Activated T-helper 1 cell treated with anti-CD3 and anti-CD28 coated beads, Interleukin-12 subunit alpha, Interleukin-12 subunit beta, Interleukin-2, Interleukin-4 antibody, amounts not matched to agents 30 ng/mL and 10 ng/mL and 1 ng/mL, durations not matched to agents 14 hours and 24 hours and 36 hours (primary cell): ENCODE measurements around the gene CARD18. TPM values are rescaled to one million over a fixed set of nuclear protein-coding genes. Genes with fewer than 3 reads are reported as not detected.
"Not testable (repeated sequence)": the region's sequence is repeated elsewhere in the genome, so short reads cannot be mapped to it uniquely, and the experiment has no call there.

Source experiments
- DNase-seq: peaks from one replicate; pipeline ENCODE4 v3.0.0; 2021; ENCODE audit warnings: low spot score
- H3K27ac Mint-ChIP-seq: one replicate; pipeline ENCODE4 v1.8.0; 2021; ENCODE audit warnings: mild to moderate bottlenecking, mixed read lengths
- H3K27me3 Mint-ChIP-seq: one replicate; pipeline ENCODE4 v1.8.0; 2022; ENCODE audit warnings: mild to moderate bottlenecking, moderate library complexity, mixed read lengths; ENCODE audit not compliant: insufficient read depth
- H3K36me3 Mint-ChIP-seq: one replicate; pipeline ENCODE4 v1.8.0; 2021; ENCODE audit warnings: low read depth, mixed read lengths
- H3K4me1 Mint-ChIP-seq: one replicate; pipeline ENCODE4 v1.8.0; 2021; ENCODE audit warnings: low read depth, mixed read lengths
- H3K4me3 Mint-ChIP-seq: one replicate; pipeline ENCODE4 v1.8.0; 2021; ENCODE audit warnings: mild to moderate bottlenecking, moderate library complexity, mixed read lengths
- H3K9me3 Mint-ChIP-seq: one replicate; pipeline ENCODE4 v1.8.0; 2021; ENCODE audit warnings: mixed read lengths
- intact Hi-C: fragments of 100-400 bp; cut with micrococcal nuclease; formaldehyde crosslinking; loops from one replicate; pipeline ENCODE4 v1.15.1; 2024
- total RNA-seq: library from RNA; stranded (reverse); gene quantifications from 2 replicates; pipeline ENCODE4 v1.2.3, GENCODE V29; 2022

Gene CARD18
- total RNA-seq, 1 donor from 2014 or later = not detected

- H3K4me3 Mint-ChIP-seq = no peak overlapping the region
- intact Hi-C loops = no loop called here
- peaks cover 15% of the 10 kb centered on the region for H3K27me3 Mint-ChIP-seq
- DNase-seq = no peak
- H3K9me3 Mint-ChIP-seq = peaks cover 5% of the 10 kb centered on the region
- peaks cover 20% of the 10 kb centered on the region for H3K4me1 Mint-ChIP-seq
- H3K36me3 Mint-ChIP-seq = no peaks in the 10 kb centered on the region
- no peak overlapping the region for H3K27ac Mint-ChIP-seq
Observed at GRCh38 chr11:105111145-105111944, 28.2 kb downstream of the CARD18 start.

- no peaks in the 10 kb centered on the region for H3K36me3 Mint-ChIP-seq
- H3K4me3 Mint-ChIP-seq = no peak overlapping the region
- intact Hi-C loops = no loop called here
- H3K27ac Mint-ChIP-seq = no peak overlapping the region
- peaks cover 20% of the 10 kb centered on the region for H3K4me1 Mint-ChIP-seq
- peaks cover 12% of the 10 kb centered on the region for H3K27me3 Mint-ChIP-seq
- DNase-seq = no peak
- peaks cover 5% of the 10 kb centered on the region for H3K9me3 Mint-ChIP-seq
Observed at GRCh38 chr11:105110688-105111030, 28.9 kb downstream of the CARD18 start.

GRCh38 chr11:105109855-105110687, 29.5 kb downstream of the CARD18 start:
- no peak overlapping the region for H3K4me3 Mint-ChIP-seq
- no peaks in the 10 kb centered on the region for H3K36me3 Mint-ChIP-seq
- peaks cover 11% of the 10 kb centered on the region for H3K27me3 Mint-ChIP-seq
- H3K9me3 Mint-ChIP-seq = peaks cover 8% of the 10 kb centered on the region
- intact Hi-C loops = no loop called here
- no peak overlapping the region for H3K27ac Mint-ChIP-seq
- H3K4me1 Mint-ChIP-seq = peaks cover 20% of the 10 kb centered on the region
- no peak for DNase-seq

- H3K9me3 Mint-ChIP-seq = peaks cover 11% of the 10 kb centered on the region
- H3K4me1 Mint-ChIP-seq = peaks cover 20% of the 10 kb centered on the region
- intact Hi-C loops = no loop called here
Observed at GRCh38 chr11:105109321-105109720, 30.2 kb downstream of the CARD18 start.

DNA sequence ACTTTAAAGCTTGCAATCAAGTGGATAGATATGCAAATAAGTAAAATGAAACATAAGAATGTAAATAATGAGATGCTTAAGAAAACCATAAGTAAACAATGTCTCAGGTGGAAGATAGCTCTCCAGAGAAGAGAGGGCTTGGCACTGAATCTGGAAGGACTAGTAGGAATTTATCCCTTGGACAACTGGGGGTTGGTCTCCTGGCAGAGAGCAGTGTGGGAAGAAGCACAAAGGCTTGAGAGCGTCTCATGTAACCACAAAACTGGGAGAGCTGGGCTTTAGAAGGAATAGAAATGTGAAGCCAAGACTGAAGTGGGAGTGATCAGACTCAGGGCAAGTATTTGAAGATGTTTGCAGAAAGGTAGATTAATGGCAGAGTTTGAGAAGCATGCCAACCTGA, 31.3 kb downstream of the CARD18 start:
- Mint-ChIP-seq H3K4me3 (no peak overlapping the region), H3K9me3 (peaks cover 15% of the 10 kb centered on the region), H3K27ac (no peak overlapping the region), H3K27me3 (peaks cover 7% of the 10 kb centered on the region), H3K4me1 (peaks cover 20% of the 10 kb centered on the region), H3K36me3 (no peaks in the 10 kb centered on the region)
- intact Hi-C loops = no loop called here
- no peak for DNase-seq

More at GRCh38 chr11:105109321-105109720, 30.2 kb downstream of the CARD18 start:
- peaks cover 11% of the 10 kb centered on the region for H3K27me3 Mint-ChIP-seq
- no peak for DNase-seq
- no peak overlapping the region for H3K4me3 Mint-ChIP-seq
- H3K27ac Mint-ChIP-seq = no peak overlapping the region
- no peaks in the 10 kb centered on the region for H3K36me3 Mint-ChIP-seq

- DNase-seq, H3K4me3 Mint-ChIP-seq, intact Hi-C loops, H3K27ac Mint-ChIP-seq, H3K27me3 Mint-ChIP-seq, H3K36me3 Mint-ChIP-seq: not testable (repeated sequence)
- H3K9me3 Mint-ChIP-seq = peaks cover 16% of the 10 kb centered on the region
- H3K4me1 Mint-ChIP-seq = peaks cover 20% of the 10 kb centered on the region
Observed at GRCh38 chr11:105107226-105107825, 32.2 kb downstream of the CARD18 start.

GRCh38 chr11:105106140-105106539, 33.4 kb downstream of the CARD18 start:
- Mint-ChIP-seq H3K9me3 (peaks cover 16% of the 10 kb centered on the region), H3K27ac (no peak overlapping the region), H3K27me3 (peaks cover 2% of the 10 kb centered on the region), H3K4me3 (no peak overlapping the region), H3K36me3 (no peaks in the 10 kb centered on the region), H3K4me1 (peaks cover 25% of the 10 kb centered on the region)
- DNase-seq = no peak
- intact Hi-C loops = loop anchor here (1.0 kb wide), 1 partner anchor 29 kb away; no protein-coding TSS in a partner anchor

- Mint-ChIP-seq H3K36me3 (no peaks in the 10 kb centered on the region), H3K27ac (no peak overlapping the region), H3K4me1 (peaks cover 35% of the 10 kb centered on the region), H3K27me3 (peaks cover 2% of the 10 kb centered on the region), H3K4me3 (no peak overlapping the region), H3K9me3 (peaks cover 16% of the 10 kb centered on the region)
- no peak for DNase-seq
- intact Hi-C loops = loop anchor here (5.0 kb wide), 2 partner anchors 137 to 192 kb away; partner anchors contain the start of gene CASP4
Observed at GRCh38 chr11:105104292-105104691, 35.3 kb downstream of the CARD18 start.

DNA sequence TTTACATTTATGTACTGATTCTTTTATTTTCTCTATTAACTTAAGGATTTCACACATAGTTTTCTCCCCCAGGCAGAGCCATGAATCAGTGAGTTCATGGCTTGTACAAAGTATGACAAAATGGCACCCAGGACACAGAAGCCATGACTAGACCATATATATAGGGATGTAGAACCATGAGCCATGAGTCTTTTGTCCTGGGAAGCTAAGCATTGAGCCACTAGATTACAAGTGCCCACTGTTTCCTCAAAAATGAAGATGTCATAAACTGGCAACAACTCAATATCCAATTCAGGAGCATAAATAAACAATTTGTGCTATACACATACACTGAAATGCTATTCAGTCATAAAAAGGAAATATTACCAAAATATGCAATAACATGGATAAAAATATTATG, 36.2 kb downstream of the CARD18 start:
- DNase-seq = no peak
- Mint-ChIP-seq H3K9me3 (peaks cover 16% of the 10 kb centered on the region), H3K27ac (no peak overlapping the region), H3K4me3 (no peak overlapping the region), H3K27me3 (peaks cover 2% of the 10 kb centered on the region), H3K36me3 (peaks cover 3% of the 10 kb centered on the region), H3K4me1 (peaks cover 39% of the 10 kb centered on the region)
- intact Hi-C loops = loop anchor here (5.0 kb wide), 2 partner anchors 136 to 191 kb away; partner anchors contain the start of gene CASP4

DNA sequence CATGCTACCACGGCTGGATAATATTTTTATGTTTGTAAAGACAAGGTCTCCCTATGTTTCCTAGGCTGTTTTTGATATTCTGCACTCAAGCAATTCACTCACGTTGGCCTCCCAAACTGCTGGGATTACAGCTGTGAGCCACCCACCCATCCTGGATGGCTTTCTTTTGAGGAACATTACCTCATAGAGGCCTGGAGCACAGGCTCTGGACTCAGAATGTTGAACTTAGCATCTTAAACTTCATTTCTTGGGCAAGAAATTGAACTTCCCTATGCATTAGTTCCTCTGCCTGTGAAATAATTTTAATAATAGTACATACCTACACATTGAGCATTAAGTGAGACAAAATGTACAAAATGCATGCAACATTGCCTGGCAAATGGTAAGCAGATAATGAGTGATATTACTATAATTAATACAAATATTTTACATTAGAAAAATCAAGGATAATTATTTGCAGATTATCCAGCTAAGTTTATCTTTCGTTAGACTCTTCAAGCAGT, 37.4 kb downstream of the CARD18 start:
- peaks cover 12% of the 10 kb centered on the region for H3K9me3 Mint-ChIP-seq
- H3K27ac Mint-ChIP-seq, DNase-seq, H3K36me3 Mint-ChIP-seq, H3K4me3 Mint-ChIP-seq, H3K27me3 Mint-ChIP-seq: not testable (repeated sequence)
- H3K4me1 Mint-ChIP-seq = peaks cover 33% of the 10 kb centered on the region
- intact Hi-C loops = loop anchor here (5.0 kb wide), 2 partner anchors 135 to 190 kb away; partner anchors contain the start of gene CASP4

DNA sequence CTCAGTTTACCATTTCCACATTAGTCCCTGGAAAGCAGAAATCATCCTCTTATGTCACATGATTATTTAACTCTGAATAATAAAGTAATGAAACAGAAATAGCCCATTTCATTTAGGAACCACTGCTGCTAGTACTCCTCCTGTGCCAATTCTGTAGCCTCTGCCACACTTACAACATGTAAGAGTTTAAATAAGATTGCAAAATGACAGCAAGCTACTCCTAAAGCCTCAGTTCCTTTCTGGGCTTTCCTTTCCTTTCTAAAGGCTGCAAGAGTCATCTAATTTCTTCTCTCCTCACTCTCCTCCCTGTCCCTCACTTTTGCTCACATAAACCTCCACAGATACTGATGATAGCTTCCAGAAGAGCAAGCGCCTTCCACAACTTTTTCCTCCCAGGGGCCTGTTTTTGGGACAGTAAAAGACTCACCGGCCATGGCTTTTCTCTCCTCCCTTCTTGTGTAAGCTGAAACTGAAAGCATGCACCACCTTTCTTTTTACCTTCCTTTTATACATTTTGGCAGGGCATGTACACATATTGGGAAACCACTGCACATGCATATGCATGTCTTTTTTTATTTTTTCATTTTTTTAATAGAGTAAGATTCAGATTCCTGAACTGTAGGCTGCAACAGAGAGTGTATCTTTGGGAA, 38.5 kb downstream of the CARD18 start:
- Mint-ChIP-seq H3K27me3 (peaks cover 1% of the 10 kb centered on the region), H3K36me3 (peaks cover 3% of the 10 kb centered on the region), H3K4me3 (peak overlapping the region; percentile 90), H3K9me3 (peaks cover 12% of the 10 kb centered on the region), H3K27ac (peak overlapping the region; percentile 95), H3K4me1 (peaks cover 32% of the 10 kb centered on the region)
- DNase-seq = no peak
- intact Hi-C loops = loop anchor here (1.0 to 5.0 kb wide), 4 partner anchors 55 to 396 kb away; partner anchors contain the start of gene CASP4

GRCh38 chr11:105100206-105100605, 39.4 kb downstream of the CARD18 start:
- H3K27me3 Mint-ChIP-seq = peaks cover 1% of the 10 kb centered on the region
- intact Hi-C loops = loop anchor here (1.0 to 5.0 kb wide), 4 partner anchors 54 to 395 kb away; partner anchors contain the start of gene CASP4

More at GRCh38 chr11:105100206-105100605, 39.4 kb downstream of the CARD18 start:
- peaks cover 33% of the 10 kb centered on the region for H3K4me1 Mint-ChIP-seq
- H3K4me3 Mint-ChIP-seq = peak overlapping the region; percentile 90
- peak overlapping the region; percentile 95 for H3K27ac Mint-ChIP-seq
- H3K36me3 Mint-ChIP-seq = peaks cover 7% of the 10 kb centered on the region
- H3K9me3 Mint-ChIP-seq = peaks cover 11% of the 10 kb centered on the region
- DNase-seq = no peak
